Stimulated activated CD4-positive, alpha-beta T cell treated with anti-CD3 and anti-CD28 coated beads, TNF-alpha, amount 100 ng/mL, for 48 hours (primary cell): ENCODE measurements around the gene CCER1.

ENCODE experiments used
- DNase-seq, 3 donors: peaks; one replicate each; pipeline ENCODE4 v3.0.0-alpha.2; 2020; ENCODE audit warnings: low read depth in 3 of 3

CCER1 gene

GRCh38 chr12:90921536-90921935, 33.4 kb downstream of the CCER1 start:
- DNase-seq, result no peak

GRCh38 chr12:90920222-90920621, 34.8 kb downstream of the CCER1 start:
- DNase-seq, result no peak

- no peak for DNase-seq
Measured at GRCh38 chr12:90917431-90917830, 37.5 kb downstream of the CCER1 start.

GRCh38 chr12:90916516-90916915, 38.5 kb downstream of the CCER1 start:
- no peak for DNase-seq

DNA sequence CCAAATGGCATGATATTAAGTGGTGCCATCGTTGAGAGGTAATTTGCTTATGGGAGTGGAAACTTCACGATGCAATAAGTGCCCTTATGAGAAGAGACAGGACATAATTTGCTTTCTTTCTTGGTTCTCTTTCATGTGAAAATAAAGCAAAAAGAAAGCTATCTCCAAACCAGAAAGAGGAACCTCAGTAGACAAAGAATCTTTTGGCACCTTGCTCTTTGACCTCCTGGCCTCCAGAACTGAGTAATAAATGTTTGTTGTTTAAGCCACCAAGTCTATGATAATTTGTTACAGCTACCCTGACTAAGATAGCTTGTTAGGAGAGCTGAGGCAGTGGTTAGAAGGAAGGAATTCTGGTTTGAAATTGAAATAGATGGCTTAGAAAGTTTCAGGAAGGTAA, 39.6 kb downstream of the CCER1 start:
- no peak for DNase-seq

GRCh38 chr12:90910958-90911357, 44.0 kb downstream of the CCER1 start:
- DNase-seq, result no peak

- DNase-seq, result no peak
Measured at GRCh38 chr12:90909069-90909770, 45.8 kb downstream of the CCER1 start.

GRCh38 chr12:90908465-90908864, 46.5 kb downstream of the CCER1 start:
- DNase-seq, result no peak

- no peak for DNase-seq
Measured at GRCh38 chr12:90905691-90906370, 49.1 kb downstream of the CCER1 start.

- no peak for DNase-seq
Measured at GRCh38 chr12:90902596-90902995, 52.4 kb downstream of the CCER1 start.
